NCI-H1417 (cell line): ENCODE measurements around the gene HOXA10.

Experiments
- DNase-seq, 3 experiments: peaks; one replicate each; lab custom pipeline; 2025; lab: John Stamatoyannopoulos, UW

HOXA10 gene

DNA sequence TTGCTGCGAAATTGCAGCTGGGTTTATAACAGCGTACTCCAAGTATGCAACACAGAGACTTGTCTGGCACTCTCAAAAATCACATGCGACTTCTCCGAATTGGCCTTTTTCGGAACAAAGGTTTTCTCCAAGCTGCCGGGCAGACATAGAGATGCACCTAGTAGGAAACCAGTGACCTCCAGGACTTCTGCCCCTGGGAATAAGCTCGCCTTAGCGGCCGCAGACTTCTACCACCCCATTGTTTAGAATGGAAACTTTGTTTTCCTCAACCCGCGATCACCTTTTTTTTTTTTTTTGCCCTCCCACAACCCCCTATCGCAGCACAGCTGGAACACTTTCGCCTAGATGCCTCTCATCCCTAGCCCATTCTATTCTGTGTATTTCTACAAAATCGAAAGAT is 4.9 kb upstream of the HOXA10 start:
- DNase-seq = no peak

DNA sequence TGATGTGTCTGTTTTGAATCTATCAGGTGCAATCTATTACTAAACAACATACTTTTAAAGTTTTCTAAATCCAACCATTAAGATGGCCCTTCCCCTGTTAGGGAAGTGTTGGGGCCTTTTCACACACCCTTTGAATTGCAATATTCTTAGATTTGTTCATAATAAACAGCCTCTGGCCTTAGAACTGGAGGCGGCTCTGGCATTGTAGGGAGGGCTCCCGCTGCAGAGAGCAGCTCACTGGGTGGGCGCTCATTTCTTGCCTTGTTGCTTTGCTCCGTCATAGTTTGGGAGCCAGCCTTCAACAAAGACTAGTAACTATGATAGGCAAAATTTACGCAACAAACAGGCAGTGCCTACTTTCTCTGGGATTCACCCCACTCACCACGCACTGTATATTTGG is 4.2 kb upstream of the HOXA10 start:
- DNase-seq = no peak

DNA sequence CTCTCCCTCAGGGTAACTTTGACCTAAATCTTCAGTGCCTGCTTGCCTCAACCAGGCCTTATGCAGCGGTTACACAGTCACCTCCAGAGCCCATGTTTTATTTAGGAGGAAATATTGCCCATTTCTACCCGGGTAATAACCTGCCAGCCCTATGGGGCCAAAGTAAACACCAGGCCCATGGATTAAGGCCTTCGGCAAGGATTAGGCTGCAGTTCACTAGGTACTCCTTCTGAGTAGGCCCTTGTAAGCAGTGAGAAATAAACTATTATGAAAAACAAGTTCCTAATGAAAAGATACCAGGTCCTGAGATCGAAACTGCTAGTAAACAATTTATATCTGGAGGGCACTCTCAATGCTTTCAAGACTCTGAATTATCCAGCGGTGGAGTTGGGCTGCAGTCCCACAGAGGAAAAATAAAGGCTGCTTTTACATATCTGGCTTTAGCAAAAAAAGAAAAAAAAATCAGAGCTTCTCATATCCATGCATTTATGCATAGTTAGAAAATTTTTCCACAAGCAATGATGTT is 3.7 kb upstream of the HOXA10 start:
- DNase-seq = no peak

DNA sequence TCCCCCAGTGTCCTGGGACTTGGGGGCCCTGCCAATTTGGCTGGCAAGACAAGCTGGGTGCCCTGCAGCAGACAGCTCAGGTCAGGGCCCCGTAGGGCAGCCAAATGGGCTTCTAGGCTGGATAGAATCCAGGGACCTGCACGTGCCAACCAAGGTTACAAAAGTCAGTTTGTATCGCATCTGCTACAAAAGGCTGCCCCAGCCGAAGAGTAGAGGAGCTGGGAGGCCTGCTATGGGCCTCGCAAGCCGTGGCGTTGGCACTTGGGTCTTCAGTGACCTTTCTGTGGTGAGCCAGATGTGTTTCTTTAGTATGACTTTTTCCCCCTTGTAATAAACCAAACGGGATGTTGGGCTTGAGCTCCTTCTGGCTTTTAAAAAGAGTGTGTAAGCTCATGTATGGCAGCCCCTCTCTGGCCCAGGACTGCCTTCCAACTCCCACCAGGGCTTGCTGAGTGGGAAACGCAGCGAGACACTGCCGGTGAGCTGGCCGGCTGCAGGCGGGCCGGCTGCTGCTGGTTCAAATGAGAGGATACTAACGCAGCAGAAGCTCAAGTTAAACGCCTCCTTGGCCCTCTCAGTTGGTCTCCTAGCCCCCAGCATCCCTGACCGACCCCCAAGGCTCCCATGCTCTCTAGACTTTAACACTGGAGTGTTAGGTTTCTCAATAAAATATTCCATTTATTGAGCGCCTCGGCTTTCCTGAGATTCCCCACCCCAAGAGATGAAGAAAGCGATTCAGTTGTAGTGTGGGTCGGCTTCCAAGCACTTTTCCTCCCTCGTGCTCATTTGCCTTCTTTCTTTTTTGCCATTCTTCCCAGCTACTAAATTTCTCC is 3.1 kb upstream of the HOXA10 start:
- no peak for DNase-seq

DNA sequence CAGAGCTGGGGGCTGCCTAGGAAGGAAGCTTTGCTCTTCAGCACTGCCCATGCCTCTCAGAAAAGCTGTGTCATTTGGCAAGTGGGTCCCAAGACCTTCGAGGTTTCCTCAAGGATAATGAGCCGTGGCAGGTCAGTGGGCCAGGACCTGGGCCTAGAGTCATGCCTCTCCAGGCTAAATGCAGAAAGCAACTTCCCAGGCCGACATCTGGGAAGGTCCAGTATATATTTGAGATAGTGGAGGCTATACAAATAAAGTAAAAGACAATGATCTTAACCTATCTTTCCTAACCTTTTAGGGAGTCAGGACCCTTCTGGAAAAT is 2.4 kb upstream of the HOXA10 start:
- no peak for DNase-seq

DNA sequence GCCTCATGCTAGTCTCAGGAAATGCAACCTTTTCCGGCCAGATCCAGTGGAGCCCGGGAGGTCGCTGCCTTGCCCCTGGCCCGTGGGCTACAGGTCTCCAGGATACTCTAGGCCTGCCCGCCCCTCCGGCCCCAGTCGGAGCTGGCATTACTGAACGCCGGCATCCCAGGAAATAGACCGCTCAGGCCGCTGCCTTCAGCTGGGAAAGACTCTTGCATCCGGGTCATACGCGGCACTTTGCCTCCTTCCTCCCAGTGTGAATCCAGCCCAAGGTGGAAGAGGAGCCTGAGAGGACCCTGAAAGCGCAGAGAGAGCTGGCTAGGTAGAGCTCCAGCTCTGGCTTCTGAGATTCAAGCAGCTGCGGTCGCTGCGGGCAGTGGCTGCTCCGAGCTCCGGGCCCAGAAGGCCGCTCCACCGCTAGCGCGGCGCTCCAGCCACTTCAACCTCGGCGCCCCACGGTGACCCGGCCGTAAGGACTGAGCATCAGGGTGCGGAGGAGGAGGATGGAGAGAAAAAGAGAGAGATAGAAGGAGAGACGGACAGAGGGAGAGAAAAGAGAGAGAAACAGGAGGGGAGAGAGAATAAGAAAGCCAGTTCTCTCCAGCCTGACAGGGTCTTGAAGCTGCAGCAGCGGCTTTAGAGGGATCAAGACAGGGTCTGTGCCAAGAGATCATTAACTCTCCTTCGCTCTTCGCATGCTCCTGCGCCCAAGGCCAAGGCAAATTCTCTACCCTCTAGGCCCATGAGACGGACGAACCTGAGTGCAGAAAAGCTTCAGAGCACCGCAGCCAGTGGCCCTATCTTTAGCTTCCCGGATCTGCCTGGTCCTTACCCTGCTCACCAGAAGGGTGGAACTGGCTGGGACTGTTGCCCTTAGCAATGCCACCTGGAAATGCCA is 1.8 kb upstream of the HOXA10 start:
- DNase-seq = no peak

DNA sequence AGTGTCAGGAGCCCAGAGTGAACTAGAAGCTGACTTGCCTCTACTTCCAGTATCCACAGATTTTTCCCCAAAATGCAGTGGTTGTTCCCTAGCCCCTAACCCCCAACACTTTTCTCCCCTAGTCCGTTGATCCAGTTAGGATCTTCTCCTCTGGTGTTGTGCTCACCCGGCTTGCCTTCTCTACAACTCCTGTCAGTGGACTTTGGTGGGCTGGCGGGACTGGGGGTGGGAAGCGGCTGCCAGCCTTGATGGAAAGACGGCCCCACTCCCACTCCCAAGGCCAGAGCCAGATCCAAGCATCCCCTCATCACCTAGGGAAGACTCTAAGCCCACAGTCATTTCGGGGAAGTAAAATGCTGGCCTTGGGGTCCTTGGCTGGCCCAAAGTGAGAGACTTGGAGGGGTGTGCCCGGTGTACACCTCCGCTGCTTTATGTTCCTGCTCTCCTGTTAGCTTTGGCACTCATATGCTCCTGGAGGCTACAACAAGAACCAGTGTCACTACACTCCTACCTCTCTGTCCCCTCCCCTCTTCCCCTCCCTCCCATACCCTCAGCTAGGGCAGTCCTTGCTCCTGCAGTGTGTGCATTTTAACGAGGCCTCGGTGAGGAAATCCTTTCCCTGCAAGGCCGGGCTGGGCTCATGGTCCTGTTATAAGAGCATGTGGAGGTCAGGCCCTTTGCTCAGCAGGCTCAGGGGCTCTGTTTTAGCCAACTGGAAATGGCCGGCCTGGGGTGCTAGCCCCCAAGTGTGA is 930 bp upstream of the HOXA10 start:
- DNase-seq = peak in 2 of 3 experiments; percentile 24 to 56

DNA sequence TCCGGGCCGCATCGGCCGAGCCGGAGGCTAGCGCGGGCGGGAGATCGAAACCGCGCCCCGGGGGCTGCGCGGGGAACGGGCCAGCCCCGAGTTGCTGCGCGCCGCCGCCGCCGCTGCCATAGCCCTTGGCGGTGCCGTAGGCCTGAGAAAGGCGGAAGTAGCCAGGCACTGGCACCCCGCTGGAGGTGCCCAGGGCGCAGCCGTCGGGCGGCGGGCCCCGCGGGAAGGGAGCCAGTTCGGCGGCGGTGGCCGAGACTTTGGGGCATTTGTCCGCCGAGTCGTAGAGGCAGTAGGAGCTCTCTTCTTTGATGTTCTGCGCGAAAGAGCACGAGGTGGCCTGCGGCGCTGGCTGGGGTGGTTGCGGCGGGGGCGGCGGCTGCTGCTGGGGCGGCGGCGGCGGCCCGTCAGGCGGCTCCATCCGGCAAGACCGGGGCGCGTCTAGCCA is 587 bp downstream of the HOXA10 start:
- peak; percentile 27 to 96 (median 88) for DNase-seq

DNA sequence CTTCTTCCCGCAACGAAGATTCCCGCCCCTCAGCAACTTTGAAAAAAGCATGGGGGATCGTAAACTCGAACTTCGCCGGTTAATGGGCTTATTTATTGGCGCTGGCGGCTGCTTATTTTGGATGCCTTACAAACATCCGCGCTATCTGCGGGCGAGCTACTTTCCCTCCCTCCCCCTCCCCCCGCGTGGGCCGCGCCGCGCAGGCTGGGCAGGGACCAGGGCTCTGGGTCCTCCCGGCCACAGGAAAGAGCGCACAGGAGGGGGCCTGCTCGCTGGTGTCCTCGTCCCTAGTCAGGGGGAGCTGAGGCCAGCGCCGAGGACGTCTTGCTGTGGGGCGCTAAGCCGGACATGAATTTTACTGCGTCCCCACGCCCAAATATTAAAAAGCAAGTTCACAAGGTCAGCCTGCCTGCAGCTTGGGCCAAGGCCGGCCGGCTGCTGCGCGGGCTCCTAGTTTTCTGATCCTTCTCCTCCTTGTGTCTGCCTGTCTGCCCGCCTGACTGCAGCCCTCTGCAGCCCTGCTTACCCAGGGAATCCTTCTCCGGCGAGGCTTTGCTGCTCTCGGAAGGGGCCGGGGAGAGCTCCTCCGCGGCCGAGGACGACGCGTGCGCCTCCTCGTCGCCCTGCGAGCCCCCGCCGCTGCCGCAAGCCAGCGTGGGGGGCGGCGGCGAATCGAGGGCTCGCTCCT is 1.2 kb downstream of the HOXA10 start:
- peak; percentile 42 to 96 (median 89) for DNase-seq

DNA sequence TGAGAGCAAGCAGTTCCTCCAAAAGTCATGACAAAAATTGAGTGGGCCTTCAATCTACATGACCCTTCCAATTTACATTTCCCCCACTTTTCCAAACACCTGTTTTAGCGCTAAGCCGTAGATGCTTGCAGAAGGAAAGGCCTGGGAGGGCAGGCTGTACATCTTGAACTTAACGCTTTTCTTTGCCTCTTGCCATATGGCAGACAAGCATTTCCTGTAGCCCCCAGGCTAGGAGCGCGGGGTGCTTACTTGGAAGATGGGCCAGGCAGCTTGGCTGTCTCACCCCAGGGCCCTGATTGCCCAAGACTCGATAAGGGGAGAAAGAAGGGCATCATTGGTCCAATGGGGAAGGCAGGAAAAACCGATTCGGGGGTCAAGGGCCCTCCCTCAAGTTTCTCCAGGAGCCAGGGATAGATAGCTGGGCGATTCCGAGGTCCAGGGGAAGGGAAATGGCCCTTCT is 1.8 kb downstream of the HOXA10 start:
- DNase-seq = peak in 2 of 3 experiments; percentile 76 to 80

DNA sequence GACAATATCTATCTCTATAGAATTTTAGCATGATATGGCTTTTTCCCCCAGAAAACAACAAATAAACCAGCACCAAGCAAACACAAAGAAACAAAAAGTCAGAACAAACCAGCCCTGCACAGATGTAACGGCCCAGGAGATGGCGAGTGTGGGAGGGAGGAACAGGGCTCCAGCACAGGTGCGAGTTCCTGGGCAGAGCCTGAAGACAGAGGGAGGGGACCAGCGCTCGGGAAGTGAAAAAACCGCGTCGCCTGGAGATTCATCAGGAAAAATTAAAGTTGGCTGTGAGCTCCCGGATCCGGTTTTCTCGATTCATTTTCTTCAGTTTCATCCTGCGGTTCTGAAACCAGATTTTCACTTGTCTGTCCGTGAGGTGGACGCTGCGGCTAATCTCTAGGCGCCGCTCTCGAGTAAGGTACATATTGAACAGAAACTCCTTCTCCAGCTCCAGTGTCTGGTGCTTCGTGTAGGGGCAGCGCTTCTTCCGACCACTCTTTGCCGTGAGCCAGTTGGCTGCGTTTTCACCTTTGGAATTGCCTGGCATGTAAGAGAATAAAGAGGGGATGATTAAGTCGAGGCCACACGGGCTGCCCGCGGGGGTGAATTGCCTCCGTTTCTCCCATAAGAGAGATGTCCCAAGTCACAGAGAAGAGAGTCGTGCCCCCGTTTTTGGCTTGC is 2.3 kb downstream of the HOXA10 start:
- peak; percentile 58 to 83 (median 74) for DNase-seq

DNA sequence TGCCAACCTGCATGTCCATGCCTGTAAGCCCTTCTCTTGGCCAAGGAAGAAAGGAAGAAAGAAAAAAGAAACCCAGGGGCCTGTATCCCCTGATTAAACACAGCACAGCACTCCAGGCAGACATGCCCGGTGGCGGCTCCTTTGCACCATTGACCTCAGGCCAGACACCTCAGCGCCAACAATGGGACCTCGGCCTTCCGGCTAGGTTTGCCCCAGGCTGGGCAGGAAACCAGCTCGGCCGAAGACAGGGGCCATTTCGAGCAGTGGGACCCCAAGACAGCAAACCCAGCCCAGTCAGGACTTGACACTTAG is 2.8 kb downstream of the HOXA10 start:
- peak; percentile 53 to 70 (median 55) for DNase-seq

DNA sequence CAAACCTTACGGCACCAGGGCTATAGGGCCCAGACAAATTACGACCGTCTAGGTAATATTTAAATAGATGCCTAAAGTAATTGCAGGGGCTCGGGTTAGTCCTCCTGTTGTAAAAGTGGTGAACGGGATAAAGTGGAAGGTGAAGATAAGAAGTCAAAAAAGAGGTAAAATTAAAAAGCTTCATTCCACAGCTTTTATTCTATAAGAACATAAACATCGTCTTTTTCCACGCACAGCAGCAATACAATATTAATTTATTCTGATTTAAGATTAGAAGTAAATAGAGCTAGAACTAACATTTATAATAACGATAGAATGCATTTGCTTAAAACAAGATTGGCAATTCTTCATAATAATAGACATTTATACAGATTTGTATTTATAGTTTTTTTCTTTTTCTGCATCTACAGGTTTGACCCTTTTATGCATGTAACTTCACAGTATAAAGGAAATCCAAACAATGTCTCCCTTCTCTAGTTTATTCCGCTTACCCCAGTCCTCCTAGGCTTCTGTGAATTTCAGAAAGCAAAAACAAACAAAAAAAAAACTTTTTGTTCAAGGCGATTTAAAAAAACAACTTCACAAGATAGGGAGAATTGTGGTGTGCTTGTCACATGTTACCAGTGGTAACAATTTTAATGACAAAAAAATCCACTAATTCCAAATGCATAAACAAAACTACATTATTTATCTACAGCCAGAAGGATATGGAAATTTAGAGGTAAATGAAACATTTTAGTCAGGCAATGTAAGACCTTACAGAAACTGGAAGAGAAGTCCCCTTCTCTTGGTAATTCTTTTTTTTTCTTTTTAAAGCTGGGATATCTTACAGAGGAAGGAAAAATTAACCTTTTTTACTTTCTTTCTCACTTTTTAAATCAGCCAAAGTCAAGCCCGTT is 3.4 kb downstream of the HOXA10 start:
- DNase-seq = peak in 2 of 3 experiments; percentile 46 to 55

DNA sequence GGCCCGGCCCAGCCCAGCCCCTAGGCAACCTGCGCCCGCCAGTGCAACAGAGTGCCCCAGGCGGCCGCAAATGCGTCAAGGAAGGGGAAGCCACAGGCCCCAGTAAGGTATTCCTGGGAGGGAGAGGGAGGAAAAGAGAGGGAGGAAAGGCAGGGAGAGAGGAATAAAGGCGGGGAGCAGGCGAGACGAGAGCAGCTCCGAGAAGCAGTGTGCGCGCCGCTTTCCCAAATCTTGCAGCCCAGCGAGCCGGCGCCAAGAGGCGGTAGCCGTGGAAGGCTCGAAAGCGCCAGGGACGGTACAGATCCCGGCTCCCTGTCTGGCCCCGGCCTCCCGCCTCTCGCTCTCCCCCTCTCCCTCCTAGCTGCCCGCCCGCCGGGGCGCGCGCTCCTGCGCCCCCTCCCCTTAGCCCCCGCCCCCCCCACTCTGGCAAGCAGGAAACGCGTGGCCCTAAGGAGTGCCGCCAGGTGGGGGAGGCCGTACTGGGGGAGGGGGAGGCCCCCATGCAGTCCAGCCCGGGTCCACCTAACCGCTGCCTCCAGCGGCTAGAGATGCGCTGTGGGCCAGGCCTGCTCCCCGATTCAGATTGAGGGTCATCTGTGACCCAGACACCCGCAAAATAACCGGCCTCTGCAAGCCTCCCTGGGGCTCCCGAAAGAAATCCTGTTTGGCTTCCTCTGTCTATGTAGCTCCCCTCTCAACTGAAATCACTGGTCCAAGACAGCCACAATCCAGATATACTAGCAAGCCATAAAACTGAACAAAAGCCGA is 4.3 kb downstream of the HOXA10 start:
- DNase-seq = peak; percentile 71 to 82 (median 80)

DNA sequence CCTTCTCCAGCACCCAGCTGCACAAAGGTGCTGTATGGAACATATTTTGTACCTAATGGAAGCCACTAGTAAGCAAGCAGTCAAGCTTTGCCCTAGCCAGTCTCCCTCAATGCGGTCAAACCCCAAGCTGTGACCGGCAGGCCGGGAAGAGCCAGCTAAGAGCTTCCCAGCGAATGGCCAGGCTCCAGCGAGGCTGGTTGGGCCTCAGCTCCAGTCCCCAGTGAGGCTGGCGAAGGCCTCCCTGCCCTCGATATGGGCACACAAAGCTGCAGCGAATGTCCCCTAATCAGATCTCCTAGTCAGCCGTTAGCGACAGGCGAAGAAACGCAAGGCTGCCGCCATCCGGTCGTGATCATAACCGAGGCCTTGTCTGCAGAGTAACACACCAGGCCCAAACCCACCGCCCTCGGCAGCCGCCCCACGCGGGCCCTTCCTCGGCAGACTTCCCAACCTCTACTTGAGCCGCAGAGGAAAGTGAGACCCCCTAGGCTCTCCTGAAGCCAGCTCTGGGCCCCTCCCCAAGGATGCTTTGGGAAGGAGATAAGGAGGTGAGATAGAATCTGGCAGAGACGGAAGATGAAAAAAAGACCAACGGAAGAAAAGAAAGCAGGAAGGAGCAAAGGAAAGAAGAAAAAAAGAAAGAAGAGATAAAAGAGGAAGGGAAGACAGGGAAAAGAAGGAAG is 5.7 kb downstream of the HOXA10 start:
- peak; percentile 33 to 68 (median 66) for DNase-seq

DNA sequence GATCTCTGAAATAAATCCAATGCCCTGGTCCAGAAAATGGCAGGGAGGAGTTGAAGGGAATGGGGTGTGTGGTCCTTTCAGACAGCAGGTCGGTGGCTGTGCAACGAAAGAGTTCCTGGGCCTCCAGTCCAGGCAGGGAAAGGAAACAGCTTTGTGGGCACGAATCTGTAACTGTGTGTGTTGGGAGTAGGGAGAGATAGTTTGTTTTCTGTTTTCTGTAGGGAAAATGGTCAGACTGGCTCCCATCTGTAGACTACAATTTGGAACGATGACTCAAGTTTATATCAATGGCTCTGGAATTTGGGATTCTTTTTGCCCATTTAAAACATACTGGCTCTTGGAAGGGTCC is 6.2 kb downstream of the HOXA10 start:
- peak in 1 of 3 experiments; percentile 37 for DNase-seq

DNA sequence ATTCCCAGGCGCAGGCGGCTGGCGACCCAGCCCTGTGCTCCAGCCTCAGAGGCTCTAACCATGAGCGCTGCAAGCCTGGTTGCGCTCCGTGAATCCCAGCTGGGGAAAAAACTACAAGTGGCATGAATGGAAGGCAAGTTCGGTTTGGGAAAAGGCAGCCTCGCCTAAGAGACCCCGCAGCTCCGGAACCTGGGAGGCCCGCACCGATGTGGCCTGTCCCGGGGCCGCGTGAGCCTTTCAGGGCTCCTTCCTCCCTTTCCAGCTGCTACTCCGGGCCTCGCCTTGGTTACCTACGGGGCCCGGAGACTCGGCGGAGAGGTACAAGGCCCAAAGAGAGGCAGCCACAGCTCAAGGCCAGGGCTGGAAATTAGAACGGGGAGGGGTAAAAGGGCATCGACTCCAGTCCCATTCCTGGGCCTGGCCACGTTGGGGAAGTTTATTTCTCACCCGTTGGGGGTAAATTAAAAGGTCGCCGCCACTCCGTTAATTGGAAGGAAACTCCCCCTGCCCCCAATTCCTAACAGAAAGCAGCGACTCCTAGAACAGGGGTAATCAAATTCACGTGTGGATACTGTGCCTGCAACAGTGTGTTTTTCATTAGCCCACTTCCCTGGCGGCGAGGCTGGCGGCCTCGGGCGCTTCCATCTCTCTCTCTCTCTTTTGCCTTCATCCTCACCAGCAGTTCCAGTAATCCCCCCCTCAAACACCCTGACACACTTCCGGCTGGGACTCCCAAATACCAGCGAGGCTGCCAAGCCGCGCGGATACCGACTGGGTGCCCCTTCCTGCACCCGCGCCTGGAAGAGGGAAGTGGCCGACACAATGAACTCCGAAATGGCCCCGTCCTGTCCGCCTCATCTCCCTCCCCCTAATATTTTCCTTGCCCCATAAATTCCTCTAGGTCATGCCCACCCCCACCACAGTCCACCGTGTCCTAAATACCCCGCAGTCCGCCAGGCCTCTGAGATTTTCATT is 7.3 kb downstream of the HOXA10 start:
- no peak for DNase-seq
